ENCODE data around the gene ZNF487.

DNA sequence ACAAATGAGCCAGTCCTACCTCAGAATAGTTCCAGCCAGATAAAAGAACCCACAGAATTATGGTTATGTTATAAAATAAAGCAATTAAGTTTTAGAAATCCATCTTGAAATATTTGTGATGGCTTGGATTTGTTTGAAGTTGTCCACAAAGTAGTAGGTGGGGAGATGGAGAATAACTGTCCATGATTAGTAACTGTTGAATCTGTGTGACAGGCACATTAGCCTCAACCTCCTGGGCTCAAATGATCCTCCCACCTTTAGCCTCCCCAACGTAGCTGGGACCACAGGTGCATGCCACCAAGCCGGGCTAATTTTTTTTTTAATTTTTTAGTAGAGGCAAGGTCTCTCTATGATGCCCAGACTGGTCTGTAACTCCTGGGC lies 38.0 kb upstream of the ZNF487 start:
- TF ChIP-seq CTCF (IDR thresholded peaks at IDR 0.05) (no peak), ZFX (IDR thresholded peaks at IDR 0.05; ENCODE audit: borderline replicate concordance) (no peak)

Measured in 22Rv1 (cell line).